ENCODE results near the gene KCTD3. TPM values are rescaled to one million over a fixed set of nuclear protein-coding genes. Genes with fewer than 3 reads are reported as not detected.

Gene KCTD3
- total RNA-seq, 4 donors from 2014 or later = 20.4 to 32.4 (median 31.3) TPM

DNA sequence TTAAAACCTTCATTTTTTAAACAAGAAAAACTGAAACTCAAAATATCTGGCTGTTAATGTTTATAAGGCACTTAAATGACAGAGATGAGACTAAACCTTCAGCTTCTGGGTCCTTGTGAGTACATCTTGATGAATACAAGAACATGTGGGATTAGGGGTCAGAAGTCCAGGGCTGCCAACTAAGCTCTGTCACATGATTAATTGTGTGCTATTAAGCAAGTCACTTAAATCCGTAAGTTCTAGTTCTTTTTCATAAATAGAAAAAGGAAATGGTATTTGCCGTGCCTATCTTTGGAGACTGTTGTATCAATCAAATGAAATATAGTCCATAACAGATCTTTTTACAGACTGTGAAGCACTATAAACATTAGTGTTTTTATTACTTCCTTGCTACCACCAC lies 43.2 kb upstream of the KCTD3 start:
- DNase-seq (ENCODE audit: low spot score in 2 of 2) = no peak
- H3K4me3 ChIP-seq (ENCODE audit: low read depth, poor library complexity, severe bottlenecking) = no peak overlapping the region
- 26 to 28% methylated on average over 2 of the region's 2 CpGs for WGBS, 2 donors
- TF ChIP-seq POLR2A (IDR thresholded peaks at IDR 0.05) = no peak
- TF ChIP-seq, protein P1, sequence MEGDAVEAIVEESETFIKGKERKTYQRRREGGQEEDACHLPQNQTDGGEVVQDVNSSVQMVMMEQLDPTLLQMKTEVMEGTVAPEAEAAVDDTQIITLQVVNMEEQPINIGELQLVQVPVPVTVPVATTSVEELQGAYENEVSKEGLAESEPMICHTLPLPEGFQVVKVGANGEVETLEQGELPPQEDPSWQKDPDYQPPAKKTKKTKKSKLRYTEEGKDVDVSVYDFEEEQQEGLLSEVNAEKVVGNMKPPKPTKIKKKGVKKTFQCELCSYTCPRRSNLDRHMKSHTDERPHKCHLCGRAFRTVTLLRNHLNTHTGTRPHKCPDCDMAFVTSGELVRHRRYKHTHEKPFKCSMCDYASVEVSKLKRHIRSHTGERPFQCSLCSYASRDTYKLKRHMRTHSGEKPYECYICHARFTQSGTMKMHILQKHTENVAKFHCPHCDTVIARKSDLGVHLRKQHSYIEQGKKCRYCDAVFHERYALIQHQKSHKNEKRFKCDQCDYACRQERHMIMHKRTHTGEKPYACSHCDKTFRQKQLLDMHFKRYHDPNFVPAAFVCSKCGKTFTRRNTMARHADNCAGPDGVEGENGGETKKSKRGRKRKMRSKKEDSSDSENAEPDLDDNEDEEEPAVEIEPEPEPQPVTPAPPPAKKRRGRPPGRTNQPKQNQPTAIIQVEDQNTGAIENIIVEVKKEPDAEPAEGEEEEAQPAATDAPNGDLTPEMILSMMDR (IDR thresholded peaks at IDR 0.05) = no peak
- intact Hi-C loops (cut with DNase I; ENCODE audit: low total_unique reads) = loop anchor here (10.0 kb wide), 1 partner anchor 889 kb away; no protein-coding TSS in a partner anchor

DNA sequence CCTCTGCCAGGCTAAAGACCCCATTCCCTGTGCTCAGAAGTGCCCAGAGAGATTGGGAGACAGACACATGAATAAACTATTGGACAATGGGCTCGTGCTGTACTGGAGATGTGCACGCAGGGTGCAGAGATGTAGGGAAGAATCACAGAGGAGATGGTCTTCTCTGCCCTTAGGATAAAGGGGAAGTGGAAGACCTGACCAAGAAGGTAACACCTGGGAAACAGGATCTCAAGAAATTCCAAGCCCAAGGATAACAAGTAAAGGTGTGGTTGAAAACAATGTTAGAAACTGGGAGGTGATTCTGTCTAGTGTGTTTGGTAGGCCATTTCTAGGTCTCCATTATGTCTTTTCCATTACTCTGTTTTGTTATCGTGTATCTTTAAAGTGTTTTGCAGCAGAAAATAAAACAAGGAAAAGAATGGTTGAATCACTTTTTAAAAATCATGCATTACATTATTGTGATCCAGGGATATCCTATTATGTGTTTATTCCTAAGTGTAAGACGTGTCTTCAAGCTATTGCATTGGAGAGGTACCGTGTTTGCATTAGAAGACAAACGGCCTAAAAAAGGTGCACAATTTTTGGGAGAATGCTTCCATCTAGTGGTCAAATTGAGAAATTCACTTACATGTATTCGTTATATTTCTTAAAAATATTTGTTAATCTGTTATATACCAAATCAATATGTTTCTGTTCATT lies 40.8 kb upstream of the KCTD3 start:
- WGBS, 2 donors = 35% methylated on average over 7 of the region's 7 CpGs
- intact Hi-C loops (cut with DNase I; ENCODE audit: low total_unique reads) = loop anchor here (10.0 kb wide), 1 partner anchor 891 kb away; no protein-coding TSS in a partner anchor
- DNase-seq (ENCODE audit: low spot score in 2 of 2) = no peak
- no peak for TF ChIP-seq POLR2A (IDR thresholded peaks at IDR 0.05)
- TF ChIP-seq, protein P1 (IDR thresholded peaks at IDR 0.05) = peak in 1 of 3 donors; percentile 48
- H3K4me3 ChIP-seq (ENCODE audit: low read depth, poor library complexity, severe bottlenecking) = no peak overlapping the region

DNA sequence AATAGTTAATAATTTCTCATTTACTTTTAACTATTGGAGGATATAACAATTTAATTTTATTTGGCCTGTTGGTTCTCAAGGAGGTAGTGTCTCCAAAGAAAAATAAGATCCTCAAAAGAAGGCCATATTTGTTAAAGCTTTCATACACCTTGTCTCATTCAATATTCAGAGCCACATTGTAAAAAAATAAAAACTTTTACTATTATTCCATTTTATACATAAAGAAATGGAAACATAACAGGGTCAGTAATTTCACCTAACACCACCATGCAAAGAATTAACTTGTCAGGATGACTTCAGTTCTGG lies 40.3 kb upstream of the KCTD3 start:
- intact Hi-C loops (cut with DNase I; ENCODE audit: low total_unique reads) = loop anchor here (10.0 kb wide), 1 partner anchor 892 kb away; no protein-coding TSS in a partner anchor
- no peak for DNase-seq (ENCODE audit: low spot score in 2 of 2)
- TF ChIP-seq, protein P1 (IDR thresholded peaks at IDR 0.05) = no peak
- no peak for TF ChIP-seq POLR2A (IDR thresholded peaks at IDR 0.05)
- H3K4me3 ChIP-seq (ENCODE audit: low read depth, poor library complexity, severe bottlenecking) = no peak overlapping the region

DNA sequence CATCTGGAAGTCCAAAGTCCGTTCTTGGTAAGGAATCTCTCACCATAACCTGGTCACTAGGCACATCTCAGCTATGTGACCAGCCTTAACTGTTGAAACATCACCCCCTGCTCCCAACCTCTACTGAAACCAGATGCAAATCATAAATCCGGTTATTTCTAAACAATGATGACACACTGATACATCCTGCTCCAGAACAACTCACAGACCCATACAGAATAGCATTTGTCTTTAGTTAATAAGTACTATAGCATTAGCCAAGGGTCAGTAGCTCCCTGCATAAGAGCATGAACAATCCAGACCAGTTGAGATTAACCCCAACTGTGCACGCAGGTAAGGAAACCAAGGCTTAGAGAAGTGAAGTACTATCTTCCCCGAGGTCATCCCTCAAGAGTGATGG lies 38.0 kb upstream of the KCTD3 start:
- DNase-seq (ENCODE audit: low spot score in 2 of 2) = no peak
- TF ChIP-seq, protein P1 (IDR thresholded peaks at IDR 0.05) = no peak
- TF ChIP-seq POLR2A (IDR thresholded peaks at IDR 0.05) = no peak
- intact Hi-C loops (cut with DNase I; ENCODE audit: low total_unique reads) = loop anchor here (10.0 kb wide), 1 partner anchor 894 kb away; no protein-coding TSS in a partner anchor
- 64 to 71% methylated on average over 4 of the region's 4 CpGs for WGBS, 2 donors
- H3K4me3 ChIP-seq (ENCODE audit: low read depth, poor library complexity, severe bottlenecking) = no peak overlapping the region

DNA sequence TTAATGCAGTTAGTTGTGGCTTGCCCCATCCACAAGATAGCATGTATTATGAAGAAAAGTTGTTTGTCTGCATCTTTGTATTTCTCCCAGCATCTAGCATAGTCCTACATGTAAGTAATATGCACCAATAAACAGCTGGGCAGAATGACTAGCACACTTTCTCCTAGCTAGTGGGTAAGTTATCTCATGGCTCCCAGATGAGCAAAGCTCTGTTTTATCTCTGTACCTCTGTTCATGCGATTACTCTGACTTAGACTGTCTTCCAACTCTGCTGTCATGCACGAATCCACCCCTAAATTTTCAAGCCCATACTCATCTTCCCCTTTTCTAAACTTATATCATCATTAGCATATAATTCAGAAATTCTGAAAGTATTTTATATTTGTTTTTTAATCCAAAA lies 37.5 kb upstream of the KCTD3 start:
- H3K4me3 ChIP-seq (ENCODE audit: low read depth, poor library complexity, severe bottlenecking) = no peak overlapping the region
- no peak for DNase-seq (ENCODE audit: low spot score in 2 of 2)
- WGBS, 2 donors = 60 to 68% methylated on average over 2 of the region's 2 CpGs
- no peak for TF ChIP-seq POLR2A (IDR thresholded peaks at IDR 0.05)
- TF ChIP-seq, protein P1 (IDR thresholded peaks at IDR 0.05) = no peak
- intact Hi-C loops (cut with DNase I; ENCODE audit: low total_unique reads) = loop anchor here (10.0 kb wide), 1 partner anchor 895 kb away; no protein-coding TSS in a partner anchor

All from lower leg skin (tissue), 4 donors.